NCI-H187 (cell line): ENCODE data around the gene CAMTA1.
"Not testable (repeated sequence)": the region's sequence is repeated elsewhere in the genome, so short reads cannot be mapped to it uniquely, and the experiment has no call there.

ENCODE experiments used
- DNase-seq, 2 experiments: peaks; one replicate each; lab custom pipeline; 2025; lab: John Stamatoyannopoulos, UW

CAMTA1 gene

GRCh38 chr1:7407980-7408770, 622.9 kb downstream of the CAMTA1 start:
- DNase-seq, result no peak

GRCh38 chr1:7408771-7409150, 623.5 kb downstream of the CAMTA1 start:
- no peak for DNase-seq

- DNase-seq, result no peak
Measured at GRCh38 chr1:7409278-7409677, 624.0 kb downstream of the CAMTA1 start.

GRCh38 chr1:7410156-7410555, 624.9 kb downstream of the CAMTA1 start:
- no peak for DNase-seq

- DNase-seq, result not testable (repeated sequence)
Measured at GRCh38 chr1:7417618-7418017, 632.4 kb downstream of the CAMTA1 start.

- DNase-seq, result no peak
Measured at GRCh38 chr1:7418442-7419080, 633.3 kb downstream of the CAMTA1 start.

- no peak for DNase-seq
Measured at GRCh38 chr1:7420098-7420445, 634.8 kb downstream of the CAMTA1 start.

- no peak for DNase-seq
Measured at GRCh38 chr1:7420470-7421100, 635.3 kb downstream of the CAMTA1 start.

- no peak for DNase-seq
Measured at GRCh38 chr1:7421471-7422075, 636.3 kb downstream of the CAMTA1 start.

GRCh38 chr1:7422081-7422480, 636.8 kb downstream of the CAMTA1 start:
- DNase-seq, result no peak

GRCh38 chr1:7422561-7422960, 637.3 kb downstream of the CAMTA1 start:
- DNase-seq, result no peak

- no peak for DNase-seq
Measured at GRCh38 chr1:7422966-7423365, 637.7 kb downstream of the CAMTA1 start.

GRCh38 chr1:7424352-7424890, 639.2 kb downstream of the CAMTA1 start:
- no peak for DNase-seq

- no peak for DNase-seq
Measured at GRCh38 chr1:7425229-7425628, 640.0 kb downstream of the CAMTA1 start.

- no peak for DNase-seq
Measured at GRCh38 chr1:7425771-7426170, 640.5 kb downstream of the CAMTA1 start.

GRCh38 chr1:7426780-7427604, 641.7 kb downstream of the CAMTA1 start:
- no peak for DNase-seq

GRCh38 chr1:7427605-7428300, 642.5 kb downstream of the CAMTA1 start:
- no peak for DNase-seq

GRCh38 chr1:7429290-7429689, 644.0 kb downstream of the CAMTA1 start:
- no peak for DNase-seq

GRCh38 chr1:7430047-7430608, 644.9 kb downstream of the CAMTA1 start:
- DNase-seq, result no peak

GRCh38 chr1:7430691-7431090, 645.4 kb downstream of the CAMTA1 start:
- DNase-seq, result no peak
